ENCODE measurements around the gene ZFHX3. TPM values are rescaled to one million over a fixed set of nuclear protein-coding genes. Genes with fewer than 3 reads are reported as not detected.

The ZFHX3 gene
- total and polyA plus RNA-seq, 4 donors = 1.5 to 5.9 (median 3.0) TPM

DNA sequence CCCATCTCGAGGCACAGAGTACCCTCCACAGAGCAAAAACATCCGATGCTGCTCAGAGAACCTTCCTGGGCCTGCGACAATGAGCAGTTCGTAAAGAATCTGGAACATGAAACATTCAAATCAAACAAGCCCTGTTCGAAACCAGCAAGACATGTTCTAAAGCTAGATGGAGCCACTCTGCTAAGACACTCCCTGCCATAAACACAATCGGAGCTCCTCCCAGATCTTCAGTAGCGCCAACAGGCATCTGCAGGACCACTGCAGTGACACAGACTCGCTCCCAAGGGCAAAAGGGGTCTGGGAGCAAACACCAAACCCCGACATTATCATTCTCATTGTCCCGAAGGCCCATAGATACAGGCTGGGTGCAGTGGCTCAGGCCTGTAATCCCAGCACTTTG is 108.7 kb downstream of the ZFHX3 start:
- no peak for DNase-seq (ENCODE audit: low spot score)
- Histone ChIP-seq H3K27me3 (ENCODE audit: control insufficient read depth in 4 of 4, insufficient read depth in 4 of 4, low read length in 3 of 4) (no peaks in the 10 kb centered on the region), H3K9me3 (ENCODE audit: control insufficient read depth in 4 of 4, low read length in 3 of 4) (no peaks in the 10 kb centered on the region), H3K27ac (ENCODE audit: low read depth in 1 of 2, low read length in 2 of 2) (peak overlapping the region; percentile 55 to 56), H3K36me3 (ENCODE audit: control insufficient read depth in 4 of 4, insufficient read depth in 3 of 4, low read depth in 1 of 4, low read length in 3 of 4) (peaks cover 0 to 2% (median 0%) of the 10 kb centered on the region in 4 donors), H3K9ac (ENCODE audit: low read depth in 1 of 2, low read length in 2 of 2) (no peak overlapping the region), H3K4me3 (ENCODE audit: low read depth in 1 of 3, low read length in 3 of 3) (no peak overlapping the region), H3K4me1 (ENCODE audit: control insufficient read depth in 4 of 4, insufficient read depth in 4 of 4, low read length in 3 of 4) (peaks cover 0 to 13% (median 6%) of the 10 kb centered on the region in 4 donors)
- TF ChIP-seq YY1 (IDR thresholded peaks at IDR 0.05) (no peak), SP1 (IDR thresholded peaks at IDR 0.05) (no peak), EGR1 (IDR thresholded peaks at IDR 0.05; ENCODE audit: low read depth in 2 of 2) (no peak), NR2F2 (IDR thresholded peaks at IDR 0.05) (no peak), JUND (IDR thresholded peaks at IDR 0.05) (no peak), HNF4A (conservative IDR thresholded peaks at IDR 0.05) (no peak), RAD21 (IDR thresholded peaks at IDR 0.05) (no peak), FOXA1 (IDR thresholded peaks at IDR 0.05) (no peak), RXRA (IDR thresholded peaks at IDR 0.05) (no peak), HNF4G (IDR thresholded peaks at IDR 0.05) (no peak)
- TF ChIP-seq, protein P1, sequence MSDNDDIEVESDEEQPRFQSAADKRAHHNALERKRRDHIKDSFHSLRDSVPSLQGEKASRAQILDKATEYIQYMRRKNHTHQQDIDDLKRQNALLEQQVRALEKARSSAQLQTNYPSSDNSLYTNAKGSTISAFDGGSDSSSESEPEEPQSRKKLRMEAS (IDR thresholded peaks at IDR 0.05) = no peak
- TF ChIP-seq, protein P2, sequence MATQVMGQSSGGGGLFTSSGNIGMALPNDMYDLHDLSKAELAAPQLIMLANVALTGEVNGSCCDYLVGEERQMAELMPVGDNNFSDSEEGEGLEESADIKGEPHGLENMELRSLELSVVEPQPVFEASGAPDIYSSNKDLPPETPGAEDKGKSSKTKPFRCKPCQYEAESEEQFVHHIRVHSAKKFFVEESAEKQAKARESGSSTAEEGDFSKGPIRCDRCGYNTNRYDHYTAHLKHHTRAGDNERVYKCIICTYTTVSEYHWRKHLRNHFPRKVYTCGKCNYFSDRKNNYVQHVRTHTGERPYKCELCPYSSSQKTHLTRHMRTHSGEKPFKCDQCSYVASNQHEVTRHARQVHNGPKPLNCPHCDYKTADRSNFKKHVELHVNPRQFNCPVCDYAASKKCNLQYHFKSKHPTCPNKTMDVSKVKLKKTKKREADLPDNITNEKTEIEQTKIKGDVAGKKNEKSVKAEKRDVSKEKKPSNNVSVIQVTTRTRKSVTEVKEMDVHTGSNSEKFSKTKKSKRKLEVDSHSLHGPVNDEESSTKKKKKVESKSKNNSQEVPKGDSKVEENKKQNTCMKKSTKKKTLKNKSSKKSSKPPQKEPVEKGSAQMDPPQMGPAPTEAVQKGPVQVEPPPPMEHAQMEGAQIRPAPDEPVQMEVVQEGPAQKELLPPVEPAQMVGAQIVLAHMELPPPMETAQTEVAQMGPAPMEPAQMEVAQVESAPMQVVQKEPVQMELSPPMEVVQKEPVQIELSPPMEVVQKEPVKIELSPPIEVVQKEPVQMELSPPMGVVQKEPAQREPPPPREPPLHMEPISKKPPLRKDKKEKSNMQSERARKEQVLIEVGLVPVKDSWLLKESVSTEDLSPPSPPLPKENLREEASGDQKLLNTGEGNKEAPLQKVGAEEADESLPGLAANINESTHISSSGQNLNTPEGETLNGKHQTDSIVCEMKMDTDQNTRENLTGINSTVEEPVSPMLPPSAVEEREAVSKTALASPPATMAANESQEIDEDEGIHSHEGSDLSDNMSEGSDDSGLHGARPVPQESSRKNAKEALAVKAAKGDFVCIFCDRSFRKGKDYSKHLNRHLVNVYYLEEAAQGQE (IDR thresholded peaks at IDR 0.05) = no peak
- TF ChIP-seq, protein P3, sequence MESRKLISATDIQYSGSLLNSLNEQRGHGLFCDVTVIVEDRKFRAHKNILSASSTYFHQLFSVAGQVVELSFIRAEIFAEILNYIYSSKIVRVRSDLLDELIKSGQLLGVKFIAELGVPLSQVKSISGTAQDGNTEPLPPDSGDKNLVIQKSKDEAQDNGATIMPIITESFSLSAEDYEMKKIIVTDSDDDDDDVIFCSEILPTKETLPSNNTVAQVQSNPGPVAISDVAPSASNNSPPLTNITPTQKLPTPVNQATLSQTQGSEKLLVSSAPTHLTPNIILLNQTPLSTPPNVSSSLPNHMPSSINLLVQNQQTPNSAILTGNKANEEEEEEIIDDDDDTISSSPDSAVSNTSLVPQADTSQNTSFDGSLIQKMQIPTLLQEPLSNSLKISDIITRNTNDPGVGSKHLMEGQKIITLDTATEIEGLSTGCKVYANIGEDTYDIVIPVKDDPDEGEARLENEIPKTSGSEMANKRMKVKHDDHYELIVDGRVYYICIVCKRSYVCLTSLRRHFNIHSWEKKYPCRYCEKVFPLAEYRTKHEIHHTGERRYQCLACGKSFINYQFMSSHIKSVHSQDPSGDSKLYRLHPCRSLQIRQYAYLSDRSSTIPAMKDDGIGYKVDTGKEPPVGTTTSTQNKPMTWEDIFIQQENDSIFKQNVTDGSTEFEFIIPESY (IDR thresholded peaks at IDR 0.05) = no peak
- TF ChIP-seq, protein P4, sequence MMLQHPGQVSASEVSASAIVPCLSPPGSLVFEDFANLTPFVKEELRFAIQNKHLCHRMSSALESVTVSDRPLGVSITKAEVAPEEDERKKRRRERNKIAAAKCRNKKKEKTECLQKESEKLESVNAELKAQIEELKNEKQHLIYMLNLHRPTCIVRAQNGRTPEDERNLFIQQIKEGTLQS (IDR thresholded peaks at IDR 0.05) = no peak
- 83% methylated on average over 10 of the region's 10 CpGs for WGBS

DNA sequence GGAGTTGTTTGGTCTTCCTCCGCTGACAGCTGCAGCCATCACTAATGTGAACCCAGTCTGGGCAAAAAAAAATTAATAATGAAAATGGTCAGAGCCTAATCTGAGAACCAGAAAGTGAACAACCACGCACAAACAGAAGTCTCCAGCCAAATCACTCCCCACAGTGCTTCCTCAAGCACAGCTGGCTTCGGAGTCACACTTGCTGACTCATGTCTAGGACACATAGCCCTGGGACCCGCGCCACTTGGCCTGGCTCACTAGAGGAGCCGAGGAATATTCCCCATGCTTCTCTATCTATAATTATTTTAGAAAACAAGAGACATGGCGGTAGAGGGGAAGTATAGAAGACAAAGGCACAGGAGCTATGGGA is 109.1 kb downstream of the ZFHX3 start:
- Histone ChIP-seq H3K9me3 (ENCODE audit: control insufficient read depth in 4 of 4, low read length in 3 of 4) (no peaks in the 10 kb centered on the region), H3K27ac (ENCODE audit: low read depth in 1 of 2, low read length in 2 of 2) (peak overlapping the region; percentile 55 to 56), H3K27me3 (ENCODE audit: control insufficient read depth in 4 of 4, insufficient read depth in 4 of 4, low read length in 3 of 4) (no peaks in the 10 kb centered on the region), H3K4me3 (ENCODE audit: low read depth in 1 of 3, low read length in 3 of 3) (no peak overlapping the region), H3K36me3 (ENCODE audit: control insufficient read depth in 4 of 4, insufficient read depth in 3 of 4, low read depth in 1 of 4, low read length in 3 of 4) (peaks cover 0 to 2% (median 0%) of the 10 kb centered on the region in 4 donors), H3K9ac (ENCODE audit: low read depth in 1 of 2, low read length in 2 of 2) (no peak overlapping the region), H3K4me1 (ENCODE audit: control insufficient read depth in 4 of 4, insufficient read depth in 4 of 4, low read length in 3 of 4) (peaks cover 0 to 13% (median 6%) of the 10 kb centered on the region in 4 donors)
- TF ChIP-seq HNF4G (IDR thresholded peaks at IDR 0.05) (no peak), TAF1 (conservative IDR thresholded peaks at IDR 0.05) (no peak), EGR1 (IDR thresholded peaks at IDR 0.05; ENCODE audit: low read depth in 2 of 2) (no peak), NR2F2 (IDR thresholded peaks at IDR 0.05) (peak; percentile 77), FOXA1 (IDR thresholded peaks at IDR 0.05) (no peak), GABPA (IDR thresholded peaks at IDR 0.05 in 1 of 2, conservative IDR thresholded peaks at IDR 0.05 in 1 of 2) (no peak), HNF4A (conservative IDR thresholded peaks at IDR 0.05) (no peak), RAD21 (IDR thresholded peaks at IDR 0.05) (peak in 1 of 2 donors; percentile 28), RXRA (IDR thresholded peaks at IDR 0.05) (no peak), FOXA2 (IDR thresholded peaks at IDR 0.05) (no peak), JUND (IDR thresholded peaks at IDR 0.05) (peak in 1 of 2 donors; percentile 25), YY1 (IDR thresholded peaks at IDR 0.05) (no peak), SP1 (IDR thresholded peaks at IDR 0.05) (no peak)
- TF ChIP-seq, protein P4 (IDR thresholded peaks at IDR 0.05) = no peak
- TF ChIP-seq, protein P2 (IDR thresholded peaks at IDR 0.05) = no peak
- TF ChIP-seq, protein P1 (IDR thresholded peaks at IDR 0.05) = no peak
- 66% methylated on average over 7 of the region's 7 CpGs for WGBS
- DNase-seq (ENCODE audit: low spot score) = no peak

All from liver (tissue), 9 donors.